ENCODE data around the gene STK26. TPM values are rescaled to one million over a fixed set of nuclear protein-coding genes. Genes with fewer than 3 reads are reported as not detected.

The STK26 gene
- total and polyA plus RNA-seq, 3 donors from 2014 or later, result 3.5 to 3.7 (median 3.7) TPM

- H3K9me3 ChIP-seq, result no peaks in the 10 kb centered on the region
- no peaks in the 10 kb centered on the region for H3K4me1 ChIP-seq
- no peaks in the 10 kb centered on the region for H3K36me3 ChIP-seq (ENCODE audit: low read depth, missing control alignments)
- H3K27me3 ChIP-seq, result no peaks in the 10 kb centered on the region
- no peak for DNase-seq
- intact Hi-C loops (cut with DNase I; ENCODE audit: low total_unique reads), result no loop called here
- H3K4me3 ChIP-seq, result no peak overlapping the region
- WGBS, 2 donors, result 87 to 99% methylated on average over 4 of the region's 4 CpGs
- TF ChIP-seq CTCF (IDR thresholded peaks at IDR 0.05) (no peak), POLR2A (IDR thresholded peaks at IDR 0.05) (no peak)
- no peak overlapping the region for H3K27ac ChIP-seq
These were observed 34.9 kb downstream of the STK26 start for GRCh38 chrX:132058050-132058449.

- Histone ChIP-seq H3K4me3 (no peak overlapping the region), H3K36me3 (ENCODE audit: low read depth, missing control alignments) (no peaks in the 10 kb centered on the region), H3K4me1 (no peaks in the 10 kb centered on the region), H3K27ac (no peak overlapping the region), H3K9me3 (no peaks in the 10 kb centered on the region), H3K27me3 (no peaks in the 10 kb centered on the region)
- DNase-seq, result no peak
- WGBS, 2 donors, result 80 to 82% methylated on average over 2 of the region's 2 CpGs
- intact Hi-C loops (cut with DNase I; ENCODE audit: low total_unique reads), result no loop called here
- no peak for TF ChIP-seq POLR2A (IDR thresholded peaks at IDR 0.05)
- no peak for TF ChIP-seq CTCF (IDR thresholded peaks at IDR 0.05)
These were observed 35.9 kb downstream of the STK26 start for GRCh38 chrX:132058975-132059374.

GRCh38 chrX:132059973-132060540 is 37.0 kb downstream of the STK26 start:
- 82 to 85% methylated on average over 2 of the region's 2 CpGs for WGBS, 2 donors
- Histone ChIP-seq H3K4me1 (no peaks in the 10 kb centered on the region), H3K9me3 (no peaks in the 10 kb centered on the region), H3K4me3 (no peak overlapping the region), H3K27ac (no peak overlapping the region), H3K27me3 (no peaks in the 10 kb centered on the region), H3K36me3 (ENCODE audit: low read depth, missing control alignments) (no peaks in the 10 kb centered on the region)
- intact Hi-C loops (cut with DNase I; ENCODE audit: low total_unique reads), result no loop called here
- TF ChIP-seq POLR2A (IDR thresholded peaks at IDR 0.05), result no peak
- TF ChIP-seq CTCF (IDR thresholded peaks at IDR 0.05), result no peak
- DNase-seq, result no peak

GRCh38 chrX:132063334-132063733 is 40.2 kb downstream of the STK26 start:
- Histone ChIP-seq H3K27me3 (no peaks in the 10 kb centered on the region), H3K36me3 (ENCODE audit: low read depth, missing control alignments) (no peaks in the 10 kb centered on the region), H3K4me1 (no peaks in the 10 kb centered on the region), H3K4me3 (no peak overlapping the region), H3K27ac (no peak overlapping the region), H3K9me3 (no peaks in the 10 kb centered on the region)
- TF ChIP-seq POLR2A (IDR thresholded peaks at IDR 0.05), result no peak
- TF ChIP-seq CTCF (IDR thresholded peaks at IDR 0.05), result no peak
- no peak for DNase-seq
- intact Hi-C loops (cut with DNase I; ENCODE audit: low total_unique reads), result no loop called here
- 95 to 98% methylated on average over 3 of the region's 3 CpGs for WGBS, 2 donors

GRCh38 chrX:132063862-132064261 is 40.8 kb downstream of the STK26 start:
- Histone ChIP-seq H3K36me3 (ENCODE audit: low read depth, missing control alignments) (no peaks in the 10 kb centered on the region), H3K9me3 (no peaks in the 10 kb centered on the region), H3K4me3 (no peak overlapping the region), H3K4me1 (no peaks in the 10 kb centered on the region), H3K27me3 (no peaks in the 10 kb centered on the region), H3K27ac (no peak overlapping the region)
- intact Hi-C loops (cut with DNase I; ENCODE audit: low total_unique reads), result no loop called here
- no peak for DNase-seq
- TF ChIP-seq CTCF (IDR thresholded peaks at IDR 0.05) (no peak), POLR2A (IDR thresholded peaks at IDR 0.05) (no peak)
- 86 to 91% methylated on average over 3 to 4 of the region's 4 CpGs for WGBS, 2 donors
